Activated T-helper 1 cell treated with anti-CD3 and anti-CD28 coated beads, Interleukin-2, amount 50 U/mL, for 16 hours (primary cell): Measurements from ENCODE around the gene ZBED2.
"Not testable (repeated sequence)": the region's sequence is repeated elsewhere in the genome, so short reads cannot be mapped to it uniquely, and the experiment has no call there.

Experiments
- DNase-seq, 2 donors: peaks; one replicate each; pipeline ENCODE4 v3.0.0-alpha.2; 2020; ENCODE audit warnings: low read depth in 1 of 2, low spot score in 1 of 2

ZBED2 gene

DNA sequence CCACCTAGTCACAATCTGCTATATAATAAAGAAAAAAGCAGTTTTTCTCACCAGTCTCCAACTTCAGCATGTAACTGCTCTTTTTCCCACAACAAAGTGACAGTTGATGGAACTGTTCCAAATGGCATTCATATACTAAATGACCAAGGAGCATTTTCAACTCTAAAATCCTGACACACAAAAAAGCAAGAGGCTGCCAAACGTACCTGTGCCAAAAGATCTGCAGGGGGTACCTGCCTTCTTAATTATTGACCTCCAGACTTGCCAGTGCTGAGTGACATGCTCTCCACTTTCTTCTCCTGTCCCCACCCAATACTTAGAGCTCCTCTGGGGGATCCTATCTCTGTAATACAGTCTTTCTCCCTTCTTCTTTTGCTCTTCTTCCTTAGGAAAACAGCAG is 18.0 kb downstream of the ZBED2 start:
- DNase-seq, result no peak

DNA sequence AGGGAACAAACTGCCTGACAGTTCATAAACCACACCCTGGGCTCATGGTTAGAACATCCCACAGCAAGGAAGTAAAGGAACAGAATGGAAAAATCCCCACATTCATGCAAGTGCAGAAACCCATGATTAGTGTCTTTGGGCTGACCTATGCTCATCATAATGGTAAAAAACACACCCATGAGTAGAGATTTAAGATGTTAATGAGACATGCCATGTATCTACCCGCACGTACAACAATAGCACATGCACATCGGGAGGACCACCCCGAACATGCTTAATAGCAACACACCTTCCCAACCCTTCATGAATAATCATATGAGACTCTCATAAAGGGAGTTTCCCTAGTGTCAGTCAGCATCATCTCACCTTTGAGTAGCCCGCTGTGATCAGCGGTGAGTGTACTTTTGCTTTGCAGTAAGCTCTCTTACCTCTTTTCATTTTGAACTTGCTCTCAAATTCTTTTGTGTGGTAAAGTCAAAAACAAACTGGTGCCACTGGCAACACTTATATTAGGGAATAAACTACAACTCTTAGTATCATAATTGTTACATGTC is 23.2 kb downstream of the ZBED2 start:
- no peak for DNase-seq

DNA sequence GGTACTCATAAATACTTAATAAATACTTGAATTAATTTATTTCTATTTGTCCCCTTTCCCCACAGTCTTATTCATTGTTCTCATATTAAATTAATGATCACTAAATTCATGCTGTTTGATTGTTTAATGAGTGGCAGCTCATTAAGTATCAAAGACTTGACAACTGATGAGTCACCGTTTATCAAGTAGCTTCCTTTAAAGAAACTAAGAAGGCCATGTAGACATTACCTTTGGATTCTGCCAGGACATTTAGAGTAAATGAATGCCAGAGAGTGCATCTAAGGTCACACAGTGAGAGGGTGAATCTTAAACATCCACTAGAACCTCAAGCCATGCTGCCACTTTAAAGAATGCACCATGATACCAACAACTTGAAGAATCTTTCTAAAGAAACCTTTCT is 23.9 kb downstream of the ZBED2 start:
- no peak for DNase-seq

DNA sequence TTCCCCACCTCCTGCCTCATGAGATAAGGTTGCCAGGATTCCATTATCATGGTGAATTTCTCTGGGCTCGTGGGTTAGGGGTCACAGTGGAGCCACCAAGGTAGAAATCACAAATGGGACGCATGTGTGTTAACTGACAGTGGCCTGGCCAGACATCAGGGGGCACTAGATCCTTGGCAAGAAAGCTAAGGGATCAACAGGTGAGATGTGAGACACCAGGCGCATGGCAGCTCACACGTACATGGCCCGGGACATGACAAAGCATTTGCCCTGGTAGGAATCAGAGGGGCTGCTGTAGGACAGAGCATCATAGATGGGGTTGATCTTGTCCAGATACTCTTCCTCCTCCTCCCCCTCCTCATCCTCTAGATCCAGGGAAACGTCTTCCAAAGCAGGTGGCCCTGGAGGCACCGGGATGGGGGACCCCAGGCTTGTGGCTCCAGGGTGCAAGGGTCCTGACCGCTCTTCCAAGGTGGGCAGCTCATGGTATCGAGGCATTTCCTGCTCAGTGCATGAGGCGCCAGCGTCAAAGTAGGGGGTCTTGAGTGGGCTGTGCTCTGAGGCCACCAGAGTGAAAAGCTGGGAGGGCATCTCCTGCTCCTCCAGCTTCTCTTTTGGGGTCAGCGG is 24.6 kb downstream of the ZBED2 start:
- no peak for DNase-seq

DNA sequence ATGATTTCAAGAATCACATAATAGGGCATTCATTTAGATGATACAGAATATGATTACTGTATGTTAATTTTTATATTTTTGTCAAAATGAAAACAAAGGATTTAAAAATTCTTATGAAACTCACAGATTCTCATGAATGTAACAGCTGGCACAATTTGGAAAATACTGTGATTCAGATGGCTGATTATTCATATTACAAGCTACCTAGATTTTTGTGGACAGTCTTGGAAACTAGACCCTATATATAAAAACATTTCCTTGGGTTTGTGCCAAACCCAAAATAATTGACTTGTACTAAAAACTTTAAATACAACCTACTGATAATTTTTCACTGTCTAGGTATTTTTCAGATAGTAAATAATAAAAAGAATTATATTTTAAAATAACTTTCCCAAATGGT is 26.2 kb downstream of the ZBED2 start:
- no peak for DNase-seq

DNA sequence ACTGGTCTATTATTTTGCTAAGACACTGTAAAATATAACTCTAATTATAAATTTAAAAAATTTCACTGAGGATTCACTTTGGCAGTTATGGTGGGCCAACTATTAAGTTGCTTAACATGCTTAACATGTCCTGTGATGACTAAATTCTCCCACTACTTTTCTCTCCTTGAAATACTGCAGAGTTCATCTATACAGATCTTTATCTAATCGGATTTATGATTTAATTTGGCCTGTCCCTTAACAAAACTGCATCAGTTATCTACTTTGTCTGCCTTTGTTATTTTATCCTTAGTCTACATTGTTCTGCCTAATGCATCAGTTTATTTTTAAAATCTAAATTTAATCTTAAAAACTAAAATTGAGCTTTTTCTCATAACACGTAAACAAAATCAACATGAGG is 26.8 kb downstream of the ZBED2 start:
- no peak for DNase-seq

DNA sequence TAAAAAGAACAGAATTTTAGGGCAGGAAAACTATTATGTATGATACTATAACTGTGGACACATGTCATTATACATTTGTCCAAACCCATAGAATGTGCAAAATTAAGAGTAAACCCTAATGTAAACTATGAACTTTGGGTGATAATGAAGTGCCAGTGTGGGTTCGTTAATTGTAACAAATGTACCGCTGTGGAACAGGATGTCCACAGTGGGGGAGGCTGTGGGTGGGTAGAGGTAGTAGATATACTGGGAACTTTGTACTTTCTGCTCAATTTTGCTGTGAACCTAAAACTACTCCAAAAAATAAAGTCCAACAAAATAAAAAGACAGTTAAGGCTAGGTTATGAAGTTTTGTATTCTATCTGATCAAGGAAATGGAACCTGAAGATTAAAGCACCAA is 28.3 kb downstream of the ZBED2 start:
- no peak for DNase-seq

DNA sequence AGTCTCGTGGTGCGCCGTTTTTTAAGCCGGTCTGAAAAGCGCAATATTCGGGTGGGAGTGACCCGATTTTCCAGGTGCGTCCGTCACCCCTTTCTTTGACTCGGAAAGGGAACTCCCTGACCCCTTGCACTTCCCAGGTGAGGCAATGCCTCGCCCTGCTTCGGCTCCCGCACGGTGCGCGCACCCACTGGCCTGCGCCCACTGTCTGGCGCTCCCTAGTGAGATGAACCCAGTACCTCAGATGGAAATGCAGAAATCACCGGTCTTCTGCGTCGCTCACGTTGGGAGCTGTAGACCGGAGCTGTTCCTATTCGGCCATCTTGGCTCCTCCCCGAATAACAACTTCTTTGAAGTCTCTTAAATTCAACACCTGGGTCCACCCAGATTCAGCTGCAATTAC is 33.2 kb downstream of the ZBED2 start:
- not testable (repeated sequence) for DNase-seq

DNA sequence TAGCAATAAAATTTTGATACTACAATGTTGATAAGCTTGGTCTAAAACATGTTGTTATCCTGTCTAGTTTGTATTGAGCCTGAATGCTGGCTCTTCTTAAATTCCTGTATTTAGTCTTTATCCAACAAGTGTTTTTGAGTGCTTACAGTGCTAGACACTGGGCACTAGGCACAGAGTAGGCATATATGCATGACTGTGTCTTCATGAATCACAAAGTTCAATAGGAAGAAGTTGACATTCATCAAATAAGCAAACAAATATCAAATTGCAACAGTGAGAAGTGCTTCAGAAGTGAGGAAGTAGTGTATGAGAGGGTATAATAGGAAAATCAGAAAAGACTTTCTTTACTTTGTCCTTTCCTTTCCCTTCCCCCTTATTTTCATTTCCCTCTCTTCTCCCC is 46.4 kb downstream of the ZBED2 start:
- no peak for DNase-seq

DNA sequence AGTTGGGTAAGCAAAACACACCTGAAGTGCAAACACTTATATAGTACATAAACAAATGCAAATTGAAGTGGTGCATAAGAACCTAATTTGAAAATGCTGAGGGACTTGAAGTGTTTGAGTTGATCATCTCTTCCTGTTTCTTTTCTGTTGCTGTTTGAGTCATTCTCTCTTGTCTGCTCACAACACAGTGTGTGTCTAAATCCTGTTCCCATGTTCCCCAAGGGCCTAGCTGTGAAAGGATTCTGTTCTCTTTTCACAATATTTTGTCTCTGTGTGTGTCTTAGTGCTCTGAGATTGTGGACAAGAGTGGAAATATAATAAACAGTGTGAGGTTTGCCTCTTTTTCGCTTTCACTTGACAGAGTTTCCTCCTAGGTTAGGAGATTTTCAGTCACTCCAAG is 47.1 kb downstream of the ZBED2 start:
- no peak for DNase-seq

DNA sequence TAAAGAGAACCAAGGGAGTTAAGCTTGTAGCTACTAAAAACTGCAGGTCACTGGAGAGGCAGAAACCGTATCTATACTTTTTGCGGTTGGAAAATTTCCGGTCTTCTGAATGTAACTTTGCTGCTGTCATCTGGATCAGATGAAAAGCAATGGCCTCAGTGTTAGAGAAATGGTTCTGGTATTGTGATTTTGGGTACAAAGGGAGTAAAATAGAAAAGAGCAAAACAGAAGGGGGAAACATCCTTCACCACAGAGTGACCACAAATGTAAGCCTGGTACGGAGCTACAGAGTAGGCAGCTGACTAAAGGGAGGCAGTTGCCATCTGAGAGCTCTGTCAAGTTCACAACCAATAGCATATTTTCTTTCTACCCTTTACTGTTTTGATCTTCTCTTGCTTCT is 47.5 kb downstream of the ZBED2 start:
- DNase-seq, result no peak

DNA sequence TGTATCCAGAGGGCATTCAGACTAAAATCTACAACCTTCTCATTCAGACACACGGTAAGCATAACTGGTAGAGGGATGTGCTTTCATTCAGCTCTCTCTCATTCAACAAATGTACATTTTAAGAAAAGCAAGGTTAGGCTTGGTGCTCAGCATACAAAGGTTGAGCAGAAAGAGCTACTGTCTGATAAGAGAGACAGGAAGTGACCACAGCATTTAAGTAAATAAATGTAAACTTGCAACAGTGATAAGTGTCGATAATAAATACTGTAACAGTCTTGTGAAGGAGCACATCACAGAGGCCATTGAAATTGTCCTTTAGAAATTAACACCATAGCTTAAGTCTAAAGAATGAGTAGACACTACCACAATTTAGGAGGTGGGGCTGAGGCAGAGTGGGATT is 49.8 kb downstream of the ZBED2 start:
- no peak for DNase-seq
